ENCODE results near the gene PACS1. TPM values are rescaled to one million over a fixed set of nuclear protein-coding genes. Genes with fewer than 3 reads are reported as not detected.
A peak's percentile ranks its signal among the peaks of the same experiment; 100 is the strongest.

Gene PACS1
- total RNA-seq, 3 donors from 2014 or later (not counting 1 experiment from before 2014, with no cell fraction given) = 176 to 204 (median 186) TPM

DNA sequence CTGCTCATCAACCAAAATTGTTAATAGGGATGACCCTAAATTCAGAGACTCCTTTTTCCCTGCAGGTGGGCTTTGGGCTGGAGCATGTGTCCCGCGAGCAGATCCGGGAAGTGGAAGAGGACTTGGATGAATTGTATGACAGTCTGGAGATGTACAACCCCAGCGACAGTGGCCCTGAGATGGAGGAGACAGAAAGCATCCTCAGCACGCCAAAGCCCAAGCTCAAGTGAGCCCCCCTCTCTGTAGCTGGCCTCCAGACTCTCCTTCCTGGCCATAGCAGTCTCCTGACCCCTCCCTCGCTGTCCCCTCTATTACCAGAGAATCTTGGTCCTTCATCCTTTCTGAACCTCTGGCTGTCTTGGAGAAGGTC lies 150.5 kb downstream of the PACS1 start:
- ATAC-seq (no peak), DNase-seq (no peak)
- Histone ChIP-seq H3K27ac (ENCODE audit: low read length) (no peak overlapping the region), H3K9me3 (ENCODE audit: control insufficient read depth, insufficient read depth, low read length) (no peaks in the 10 kb centered on the region), H3K4me1 (ENCODE audit: control insufficient read depth, insufficient read depth, low read length) (peaks cover 14% of the 10 kb centered on the region), H3K27me3 (ENCODE audit: control insufficient read depth, insufficient read depth, low read length) (no peaks in the 10 kb centered on the region), H3K36me3 (ENCODE audit: control insufficient read depth, insufficient read depth, low read length) (peaks cover 68% of the 10 kb centered on the region), H3K4me3 (ENCODE audit: low read length) (no peak overlapping the region)
- no peak overlapping the region for H3K4me3 Mint-ChIP-seq
- no peaks in the 10 kb centered on the region for H3K9me3 Mint-ChIP-seq
- peaks cover 18 to 19% of the 10 kb centered on the region in 2 donors for H3K4me1 Mint-ChIP-seq
- 97% methylated on average over 6 of the region's 6 CpGs for WGBS (ENCODE audit: insufficient coverage)
- H3K36me3 Mint-ChIP-seq = peaks cover 14% of the 10 kb centered on the region
- no peaks in the 10 kb centered on the region for H3K27me3 Mint-ChIP-seq (ENCODE audit: low read depth in 2 of 2)
- TF ChIP-seq CTCF (IDR thresholded peaks at IDR 0.05) = no peak
- peak overlapping the region; percentile 93 to 96 for H3K27ac Mint-ChIP-seq
- intact Hi-C loops (cut with micrococcal nuclease) = loop anchor here (5.0 kb wide), 1 partner anchor 167 kb away; no protein-coding TSS in a partner anchor

- WGBS (ENCODE audit: insufficient coverage) = 97% methylated on average over 13 of the region's 13 CpGs
- H3K4me3 Mint-ChIP-seq = no peak overlapping the region
- no peaks in the 10 kb centered on the region for H3K27me3 ChIP-seq (ENCODE audit: control insufficient read depth, insufficient read depth, low read length)
- H3K36me3 ChIP-seq (ENCODE audit: control insufficient read depth, insufficient read depth, low read length) = peaks cover 67% of the 10 kb centered on the region
- no peak overlapping the region for H3K27ac ChIP-seq (ENCODE audit: low read length)
- peak overlapping the region; percentile 93 to 96 for H3K27ac Mint-ChIP-seq
- H3K9me3 Mint-ChIP-seq = no peaks in the 10 kb centered on the region
- intact Hi-C loops (cut with micrococcal nuclease) = loop anchor here (5.0 kb wide), 1 partner anchor 166 kb away; no protein-coding TSS in a partner anchor
- H3K9me3 ChIP-seq (ENCODE audit: control insufficient read depth, insufficient read depth, low read length) = no peaks in the 10 kb centered on the region
- no peak for TF ChIP-seq CTCF (IDR thresholded peaks at IDR 0.05)
- H3K4me3 ChIP-seq (ENCODE audit: low read length) = no peak overlapping the region
- ATAC-seq (no peak), DNase-seq (no peak)
- H3K27me3 Mint-ChIP-seq (ENCODE audit: low read depth in 2 of 2) = no peaks in the 10 kb centered on the region
- peaks cover 13% of the 10 kb centered on the region for H3K36me3 Mint-ChIP-seq
- peaks cover 18 to 19% of the 10 kb centered on the region in 2 donors for H3K4me1 Mint-ChIP-seq
- peaks cover 14% of the 10 kb centered on the region for H3K4me1 ChIP-seq (ENCODE audit: control insufficient read depth, insufficient read depth, low read length)
Observed at GRCh38 chr11:66221012-66221411, 150.9 kb downstream of the PACS1 start.

GRCh38 chr11:66221726-66222236 lies 151.7 kb downstream of the PACS1 start:
- Histone ChIP-seq H3K36me3 (ENCODE audit: control insufficient read depth, insufficient read depth, low read length) (peaks cover 63% of the 10 kb centered on the region), H3K4me1 (ENCODE audit: control insufficient read depth, insufficient read depth, low read length) (peaks cover 14% of the 10 kb centered on the region), H3K27ac (ENCODE audit: low read length) (peak overlapping the region; percentile 90), H3K4me3 (ENCODE audit: low read length) (no peak overlapping the region), H3K9me3 (ENCODE audit: control insufficient read depth, insufficient read depth, low read length) (no peaks in the 10 kb centered on the region), H3K27me3 (ENCODE audit: control insufficient read depth, insufficient read depth, low read length) (no peaks in the 10 kb centered on the region)
- peak overlapping the region; percentile 93 to 96 for H3K27ac Mint-ChIP-seq
- peaks cover 18 to 19% of the 10 kb centered on the region in 2 donors for H3K4me1 Mint-ChIP-seq
- TF ChIP-seq CTCF (IDR thresholded peaks at IDR 0.05) = no peak
- no peaks in the 10 kb centered on the region for H3K9me3 Mint-ChIP-seq
- H3K4me3 Mint-ChIP-seq = no peak overlapping the region
- no peak for ATAC-seq
- peaks cover 8% of the 10 kb centered on the region for H3K36me3 Mint-ChIP-seq
- intact Hi-C loops (cut with micrococcal nuclease) = loop anchor here (1.0 to 5.0 kb wide), 4 partner anchors 37 to 166 kb away; no protein-coding TSS in a partner anchor
- DNase-seq = no peak
- H3K27me3 Mint-ChIP-seq (ENCODE audit: low read depth in 2 of 2) = no peaks in the 10 kb centered on the region
- 83% methylated on average over 8 of the region's 9 CpGs for WGBS (ENCODE audit: insufficient coverage)
